Liver (tissue), 9 donors: ENCODE data around the gene STK35. TPM values are rescaled to one million over a fixed set of nuclear protein-coding genes. Genes with fewer than 3 reads are reported as not detected.

Source experiments
- DNase-seq: peaks from one replicate; pipeline ENCODE4 v3.0.0-alpha.2; 2017; ENCODE audit warnings: low spot score
- H3K27ac ChIP-seq, 2 donors: one replicate each; pipeline ENCODE4 v1.7.0; 2013; ENCODE audit warnings: inconsistent platforms in 2 of 2, low read length in 2 of 2, control low read depth in 1 of 2, low read depth in 1 of 2, mild to moderate bottlenecking in 1 of 2
- H3K27me3 ChIP-seq, 4 donors: one replicate each; pipeline versions ENCODE4 v1.6.1 to v1.7.0; 2013; ENCODE audit warnings: low read length in 3 of 4, inconsistent platforms in 1 of 4, mild to moderate bottlenecking in 1 of 4, moderate library complexity in 1 of 4; ENCODE audit not compliant: control insufficient read depth in 4 of 4, insufficient read depth in 4 of 4
- H3K36me3 ChIP-seq, 4 donors: one replicate each; pipeline versions ENCODE4 v1.6.1 to v1.7.0; 2013; ENCODE audit warnings: low read length in 3 of 4, mild to moderate bottlenecking in 3 of 4, low read depth in 1 of 4, moderate library complexity in 1 of 4; ENCODE audit not compliant: control insufficient read depth in 4 of 4, insufficient read depth in 3 of 4
- H3K4me1 ChIP-seq, 4 donors: one replicate each; pipeline versions ENCODE4 v1.6.1 to v1.7.0; 2013; ENCODE audit warnings: low read length in 3 of 4, mild to moderate bottlenecking in 3 of 4, moderate library complexity in 1 of 4; ENCODE audit not compliant: control insufficient read depth in 4 of 4, insufficient read depth in 4 of 4
- H3K4me3 ChIP-seq, 3 donors: one replicate each; pipeline versions ENCODE4 v1.6.1 to v1.7.0; 2013; ENCODE audit warnings: low read length in 3 of 3, control low read depth in 1 of 3, low read depth in 1 of 3, mild to moderate bottlenecking in 1 of 3
- H3K9ac ChIP-seq, 2 donors: one replicate each; pipeline ENCODE4 v1.7.0; 2013; ENCODE audit warnings: low read length in 2 of 2, mild to moderate bottlenecking in 2 of 2, moderate library complexity in 2 of 2, control low read depth in 1 of 2, low read depth in 1 of 2
- H3K9me3 ChIP-seq, 4 donors: one replicate each; pipeline versions ENCODE4 v1.6.1 to v1.7.0; 2013; ENCODE audit warnings: low read length in 3 of 4; ENCODE audit not compliant: control insufficient read depth in 4 of 4
- ATF3 ChIP-seq: IDR thresholded peaks from 2 replicates; pipeline ENCODE4 v1.6.1; 2016; ENCODE audit warnings: antibody characterized with exemption
- CTCF ChIP-seq: fragments of 150-350 bp; IDR thresholded peaks from 2 replicates; pipeline ENCODE4 v1.5.1; 2017; ENCODE audit warnings: improper control_type of control experiment, low read depth, low read length; ENCODE audit not compliant: missing input control
- EGR1 ChIP-seq, 2 donors: IDR thresholded peaks; 2 replicates each; pipeline ENCODE4 v1.6.1; 2016 to 2018; ENCODE audit warnings: antibody characterized with exemption in 2 of 2, low read depth in 2 of 2
- FOXA1 ChIP-seq: IDR thresholded peaks from 2 replicates; pipeline ENCODE4 v1.6.1; 2016; ENCODE audit warnings: antibody characterized with exemption
- GABPA ChIP-seq, 2 donors: IDR thresholded peaks in 1 of 2; conservative IDR thresholded peaks in 1 of 2; 2 replicates each; pipeline ENCODE4 v1.6.1; 2016; ENCODE audit warnings: antibody characterized with exemption in 2 of 2, mild to moderate bottlenecking in 1 of 2, moderate library complexity in 1 of 2
- HNF4A ChIP-seq, 2 donors: conservative IDR thresholded peaks; 2 replicates each; pipeline ENCODE4 v1.6.1; 2016; ENCODE audit warnings: antibody characterized with exemption in 2 of 2, mild to moderate bottlenecking in 2 of 2
- HNF4G ChIP-seq: IDR thresholded peaks from 2 replicates; pipeline ENCODE4 v1.6.1; 2016; ENCODE audit warnings: antibody characterized with exemption
- JUND ChIP-seq, 2 donors: IDR thresholded peaks; 2 replicates each; pipeline ENCODE4 v1.6.1; 2016; ENCODE audit warnings: antibody characterized with exemption in 2 of 2
- MAX ChIP-seq: IDR thresholded peaks from 2 replicates; pipeline ENCODE4 v1.6.1; 2016; ENCODE audit warnings: antibody characterized with exemption
- NR2F2 ChIP-seq: IDR thresholded peaks from 2 replicates; pipeline ENCODE4 v1.6.1; 2016; ENCODE audit warnings: antibody characterized with exemption
- RAD21 ChIP-seq, 2 donors: IDR thresholded peaks; 2 replicates each; pipeline ENCODE4 v1.6.1; 2016; ENCODE audit warnings: antibody characterized with exemption in 2 of 2, mild to moderate bottlenecking in 2 of 2
- REST ChIP-seq: IDR thresholded peaks from 2 replicates; pipeline ENCODE4 v1.6.1; 2016; ENCODE audit warnings: antibody characterized with exemption, mild to moderate bottlenecking
- RXRA ChIP-seq, 2 donors: IDR thresholded peaks; 2 replicates each; pipeline ENCODE4 v1.6.1; 2017 to 2018; ENCODE audit warnings: antibody characterized with exemption in 2 of 2, mild to moderate bottlenecking in 1 of 2
- SP1 ChIP-seq: IDR thresholded peaks from 2 replicates; pipeline ENCODE4 v1.6.1; 2018; ENCODE audit warnings: antibody characterized with exemption, mild to moderate bottlenecking
- TAF1 ChIP-seq: conservative IDR thresholded peaks from 2 replicates; pipeline ENCODE4 v1.6.1; 2016; ENCODE audit warnings: antibody characterized with exemption, mild to moderate bottlenecking
- YY1 ChIP-seq: IDR thresholded peaks from 2 replicates; pipeline ENCODE4 v1.6.1; 2016; ENCODE audit warnings: antibody characterized with exemption, mild to moderate bottlenecking
- WGBS: extraction: QIAGEN DNeasy Blood & Tissue Kit; methylation state at CpG from one replicate; pipeline ENCODE4 v1.1.7; 2013; 5-methylcytosine and 5-hydroxymethylcytosine counted together
- polyA plus RNA-seq, 2 donors: library from polyadenylated mRNA; stranded (reverse) in 1 of 2; unstranded in 1 of 2; fragments of 200-250 nt in 1 of 2; fragments of >200 nt in 1 of 2; fragmentation: Nextera tagmentation in 1 of 2; extraction: Ambion mirVana in 1 of 2; gene quantifications; one replicate each; pipeline versions ENCODE4 v1.2.1 to v1.2.3, GENCODE V29; 2013 to 2015
- total RNA-seq, 2 donors: library from RNA; depleted of rRNA; stranded (reverse); fragments of >200 nt; gene quantifications; one replicate each; pipeline ENCODE4 v1.2.3, GENCODE V29; 2014
- TF ChIP-seq, protein P1 (sequence below): IDR thresholded peaks from 2 replicates; pipeline ENCODE4 v1.6.1; 2016; ENCODE audit warnings: antibody characterized with exemption
- donor health status: healthy.
- donor health status: healthy.
- donor health status: healthy.
- donor health status: healthy.
- donor health status: healthy.

The STK35 gene
- total and polyA plus RNA-seq, 4 donors: 2.5 to 18.5 (median 9.9) TPM

DNA sequence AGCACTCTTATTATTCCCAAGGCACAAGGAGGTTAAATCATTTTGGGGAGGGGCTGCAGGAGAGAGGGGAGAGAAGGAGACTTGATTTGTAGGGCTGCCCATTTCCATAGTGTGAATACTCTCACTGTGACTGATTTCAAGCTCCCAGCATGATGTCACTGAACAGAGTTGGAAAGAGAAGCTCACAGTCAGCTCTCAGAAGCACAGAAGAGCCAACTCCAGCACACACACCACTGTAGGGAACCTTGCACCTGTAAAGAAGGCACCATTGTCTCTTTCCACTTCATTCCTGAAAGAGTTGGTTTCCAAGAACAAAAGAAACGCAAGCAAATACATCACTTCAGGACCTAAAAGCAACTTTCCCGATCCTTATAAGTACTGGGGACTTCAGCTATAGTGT is 12.7 kb upstream of the STK35 start:
- H3K9me3 ChIP-seq: no peaks in the 10 kb centered on the region
- no peak overlapping the region for H3K4me3 ChIP-seq
- H3K4me1 ChIP-seq: no peaks in the 10 kb centered on the region
- no peak overlapping the region for H3K9ac ChIP-seq
- no peak for DNase-seq
- no peaks in the 10 kb centered on the region for H3K36me3 ChIP-seq
- WGBS: 43% methylated on average over 2 of the region's 2 CpGs
- TF ChIP-seq CTCF (no peak), NR2F2 (no peak), YY1 (no peak), FOXA1 (no peak), GABPA (IDR thresholded peaks at IDR 0.05 in 1 of 2, conservative IDR thresholded peaks at IDR 0.05 in 1 of 2) (no peak), MAX (no peak), EGR1 (IDR thresholded peaks at IDR 0.05; ENCODE audit: low read depth in 2 of 2) (no peak), RXRA (IDR thresholded peaks at IDR 0.05) (no peak), SP1 (no peak), RAD21 (IDR thresholded peaks at IDR 0.05) (no peak), ATF3 (no peak), JUND (IDR thresholded peaks at IDR 0.05) (no peak), HNF4G (no peak), HNF4A (conservative IDR thresholded peaks at IDR 0.05) (no peak), REST (no peak), TAF1 (no peak)
- TF ChIP-seq, protein P1, sequence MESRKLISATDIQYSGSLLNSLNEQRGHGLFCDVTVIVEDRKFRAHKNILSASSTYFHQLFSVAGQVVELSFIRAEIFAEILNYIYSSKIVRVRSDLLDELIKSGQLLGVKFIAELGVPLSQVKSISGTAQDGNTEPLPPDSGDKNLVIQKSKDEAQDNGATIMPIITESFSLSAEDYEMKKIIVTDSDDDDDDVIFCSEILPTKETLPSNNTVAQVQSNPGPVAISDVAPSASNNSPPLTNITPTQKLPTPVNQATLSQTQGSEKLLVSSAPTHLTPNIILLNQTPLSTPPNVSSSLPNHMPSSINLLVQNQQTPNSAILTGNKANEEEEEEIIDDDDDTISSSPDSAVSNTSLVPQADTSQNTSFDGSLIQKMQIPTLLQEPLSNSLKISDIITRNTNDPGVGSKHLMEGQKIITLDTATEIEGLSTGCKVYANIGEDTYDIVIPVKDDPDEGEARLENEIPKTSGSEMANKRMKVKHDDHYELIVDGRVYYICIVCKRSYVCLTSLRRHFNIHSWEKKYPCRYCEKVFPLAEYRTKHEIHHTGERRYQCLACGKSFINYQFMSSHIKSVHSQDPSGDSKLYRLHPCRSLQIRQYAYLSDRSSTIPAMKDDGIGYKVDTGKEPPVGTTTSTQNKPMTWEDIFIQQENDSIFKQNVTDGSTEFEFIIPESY: no peak
- no peak overlapping the region for H3K27ac ChIP-seq
- no peaks in the 10 kb centered on the region for H3K27me3 ChIP-seq

GRCh38 chr20:2089447-2089846 is 12.2 kb upstream of the STK35 start:
- H3K4me1 ChIP-seq: no peaks in the 10 kb centered on the region
- H3K9ac ChIP-seq: no peak overlapping the region
- no peak overlapping the region for H3K4me3 ChIP-seq
- no peaks in the 10 kb centered on the region for H3K27me3 ChIP-seq
- no peaks in the 10 kb centered on the region for H3K36me3 ChIP-seq
- WGBS: 71% methylated on average over 5 of the region's 5 CpGs
- TF ChIP-seq YY1 (no peak), ATF3 (no peak), RAD21 (IDR thresholded peaks at IDR 0.05) (no peak), HNF4A (conservative IDR thresholded peaks at IDR 0.05) (no peak), FOXA1 (no peak), RXRA (IDR thresholded peaks at IDR 0.05) (no peak), REST (no peak), EGR1 (IDR thresholded peaks at IDR 0.05; ENCODE audit: low read depth in 2 of 2) (no peak), TAF1 (no peak)
- no peak for DNase-seq
- no peaks in the 10 kb centered on the region for H3K9me3 ChIP-seq
- no peak overlapping the region for H3K27ac ChIP-seq
